Upper lobe of right lung (tissue), 1 donor: ENCODE measurements around the gene TTC33. TPM values are rescaled to one million over a fixed set of nuclear protein-coding genes. Genes with fewer than 3 reads are reported as not detected.

ENCODE experiments used
- ATAC-seq: fragments of 200-7000 bp; cut with Tn5 transposase; one replicate; pipeline ENCODE4 v1.9.1; 2020; ENCODE audit warnings: mild to moderate bottlenecking, moderate library complexity
- DNase-seq: peaks from one replicate; pipeline ENCODE4 v3.0.0-alpha.2; 2020
- H3K27ac ChIP-seq: fragments of 200-600 bp; one replicate; pipeline ENCODE4 v1.8.0; 2022
- H3K27me3 ChIP-seq: fragments of 200-600 bp; one replicate; pipeline ENCODE4 v1.8.0; 2022; ENCODE audit warnings: mild to moderate bottlenecking
- H3K36me3 ChIP-seq: fragments of 200-600 bp; one replicate; pipeline ENCODE4 v1.8.0; 2022
- H3K4me1 ChIP-seq: fragments of 200-600 bp; one replicate; pipeline ENCODE4 v1.8.0; 2022
- H3K4me3 ChIP-seq: fragments of 200-600 bp; one replicate; pipeline ENCODE4 v1.8.0; 2022; ENCODE audit warnings: mild to moderate bottlenecking
- H3K9me3 ChIP-seq: fragments of 200-600 bp; one replicate; pipeline ENCODE4 v1.8.0; 2022
- intact Hi-C: fragments of 100-400 bp; cut with DNase I; formaldehyde crosslinking; loops from one replicate; pipeline ENCODE4 v1.11.0; 2022
- total RNA-seq: library from RNA; stranded (reverse); fragmentation: NEBNext Ultra II Directional; extraction: Animal tissue kit (Norgen Biotek cat#: 25700); gene quantifications from one replicate; pipeline ENCODE4 v1.2.1, GENCODE V29; 2021
- TF ChIP-seq, protein P1 (sequence below): fragments of 200-600 bp; IDR thresholded peaks from one replicate; pipeline ENCODE4 v1.8.0; 2022; ENCODE audit warnings: antibody characterized with exemption
- donor health status: DM: no; HTN: yes; CAD: no; lungs with severe emphysema.

The TTC33 gene
- total RNA-seq, 1 donor from 2014 or later, result 16.6 TPM

DNA sequence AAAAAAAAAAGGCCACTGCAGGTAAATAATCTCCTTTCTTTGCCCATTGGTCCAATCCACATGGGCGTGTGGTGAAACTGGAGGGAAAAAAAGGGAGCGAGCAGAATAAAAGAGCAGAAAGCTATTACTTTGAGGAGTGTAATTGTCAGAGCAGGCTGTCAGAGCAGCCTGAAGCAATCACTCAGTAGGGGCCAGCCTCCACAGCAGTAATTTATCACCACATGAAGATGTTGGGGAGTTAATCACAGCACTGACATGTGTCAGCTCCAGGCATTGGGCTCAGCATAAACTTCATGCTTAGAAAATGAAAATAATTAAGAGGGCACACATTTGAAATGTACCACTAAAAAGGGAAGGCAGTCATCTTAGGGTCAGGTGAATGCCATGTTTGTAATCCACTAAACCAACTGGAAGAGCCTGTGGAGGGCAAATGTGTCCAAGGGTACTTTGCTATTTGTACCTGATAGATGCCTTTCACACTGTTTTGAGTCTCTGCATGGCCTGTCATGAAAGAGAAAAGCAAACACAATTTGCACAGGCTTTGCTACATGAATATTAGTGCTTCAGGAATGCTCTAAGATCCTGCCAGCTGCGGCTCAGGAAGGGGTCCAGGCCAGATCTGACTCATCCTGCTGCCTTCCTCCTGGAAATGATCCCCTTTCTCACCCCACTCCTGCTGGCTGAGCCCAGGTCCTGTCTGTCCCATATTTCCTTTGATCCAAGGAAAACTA, 79.0 kb downstream of the TTC33 start:
- Histone ChIP-seq H3K9me3 (no peaks in the 10 kb centered on the region), H3K36me3 (no peaks in the 10 kb centered on the region), H3K27me3 (peaks cover 8% of the 10 kb centered on the region), H3K4me1 (peaks cover 10% of the 10 kb centered on the region), H3K27ac (peak overlapping the region; percentile 76), H3K4me3 (peak overlapping the region; percentile 88)
- ATAC-seq (no peak), DNase-seq (no peak)
- intact Hi-C loops, result no loop called here
- TF ChIP-seq, protein P1, sequence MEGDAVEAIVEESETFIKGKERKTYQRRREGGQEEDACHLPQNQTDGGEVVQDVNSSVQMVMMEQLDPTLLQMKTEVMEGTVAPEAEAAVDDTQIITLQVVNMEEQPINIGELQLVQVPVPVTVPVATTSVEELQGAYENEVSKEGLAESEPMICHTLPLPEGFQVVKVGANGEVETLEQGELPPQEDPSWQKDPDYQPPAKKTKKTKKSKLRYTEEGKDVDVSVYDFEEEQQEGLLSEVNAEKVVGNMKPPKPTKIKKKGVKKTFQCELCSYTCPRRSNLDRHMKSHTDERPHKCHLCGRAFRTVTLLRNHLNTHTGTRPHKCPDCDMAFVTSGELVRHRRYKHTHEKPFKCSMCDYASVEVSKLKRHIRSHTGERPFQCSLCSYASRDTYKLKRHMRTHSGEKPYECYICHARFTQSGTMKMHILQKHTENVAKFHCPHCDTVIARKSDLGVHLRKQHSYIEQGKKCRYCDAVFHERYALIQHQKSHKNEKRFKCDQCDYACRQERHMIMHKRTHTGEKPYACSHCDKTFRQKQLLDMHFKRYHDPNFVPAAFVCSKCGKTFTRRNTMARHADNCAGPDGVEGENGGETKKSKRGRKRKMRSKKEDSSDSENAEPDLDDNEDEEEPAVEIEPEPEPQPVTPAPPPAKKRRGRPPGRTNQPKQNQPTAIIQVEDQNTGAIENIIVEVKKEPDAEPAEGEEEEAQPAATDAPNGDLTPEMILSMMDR, result no peak

DNA sequence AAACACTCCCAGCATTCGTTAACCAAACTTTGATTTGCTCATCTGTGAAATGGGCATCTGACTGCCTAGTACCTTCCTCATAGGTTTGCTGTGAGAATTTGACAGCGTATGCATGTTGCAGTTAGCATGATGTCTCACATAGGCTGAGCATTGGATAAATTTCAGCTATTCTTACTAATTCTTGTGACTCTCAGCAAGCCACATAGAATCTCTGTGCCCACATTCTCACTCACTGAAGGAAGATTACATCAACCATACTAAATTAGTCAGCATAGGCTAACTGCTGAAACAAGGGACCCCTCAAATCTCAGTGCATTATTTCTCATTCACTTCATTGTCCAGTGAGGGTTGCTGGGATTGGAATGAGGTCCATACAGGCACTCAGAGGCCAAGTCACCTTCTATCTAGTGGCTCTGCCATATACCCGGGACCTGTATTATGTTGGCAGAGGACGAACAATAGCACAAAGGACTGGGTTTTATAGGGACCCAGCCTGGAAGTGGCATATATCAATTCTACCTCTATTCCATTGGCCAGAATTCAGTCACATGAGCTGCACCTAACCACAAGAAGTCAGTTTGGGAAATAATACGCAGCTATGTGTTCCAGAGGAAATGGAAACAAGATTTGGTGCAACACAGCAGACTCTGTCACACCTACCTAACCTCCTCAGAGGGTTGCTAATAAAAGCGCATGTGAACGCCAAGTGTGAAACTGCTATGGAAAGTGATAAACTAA, 80.2 kb downstream of the TTC33 start:
- Histone ChIP-seq H3K27me3 (peaks cover 7% of the 10 kb centered on the region), H3K4me3 (no peak overlapping the region), H3K4me1 (peaks cover 10% of the 10 kb centered on the region), H3K27ac (no peak overlapping the region), H3K9me3 (no peaks in the 10 kb centered on the region), H3K36me3 (no peaks in the 10 kb centered on the region)
- no peak for ATAC-seq
- no peak for DNase-seq
- TF ChIP-seq, protein P1, result no peak
- intact Hi-C loops, result no loop called here

GRCh38 chr5:40674661-40675235, 81.0 kb downstream of the TTC33 start:
- Histone ChIP-seq H3K4me1 (peaks cover 10% of the 10 kb centered on the region), H3K36me3 (no peaks in the 10 kb centered on the region), H3K27ac (no peak overlapping the region), H3K9me3 (no peaks in the 10 kb centered on the region), H3K4me3 (no peak overlapping the region), H3K27me3 (no peaks in the 10 kb centered on the region)
- intact Hi-C loops, result no loop called here
- TF ChIP-seq, protein P1, result no peak
- DNase-seq, result no peak
- ATAC-seq, result no peak

GRCh38 chr5:40672425-40672824, 83.3 kb downstream of the TTC33 start:
- intact Hi-C loops, result no loop called here
- no peaks in the 10 kb centered on the region for H3K36me3 ChIP-seq
- H3K9me3 ChIP-seq, result no peaks in the 10 kb centered on the region
- peaks cover 10% of the 10 kb centered on the region for H3K4me1 ChIP-seq
- H3K27ac ChIP-seq, result no peak overlapping the region
- H3K4me3 ChIP-seq, result no peak overlapping the region
- no peaks in the 10 kb centered on the region for H3K27me3 ChIP-seq
- DNase-seq (no peak), ATAC-seq (peak; percentile 77)
- TF ChIP-seq, protein P1, result no peak

DNA sequence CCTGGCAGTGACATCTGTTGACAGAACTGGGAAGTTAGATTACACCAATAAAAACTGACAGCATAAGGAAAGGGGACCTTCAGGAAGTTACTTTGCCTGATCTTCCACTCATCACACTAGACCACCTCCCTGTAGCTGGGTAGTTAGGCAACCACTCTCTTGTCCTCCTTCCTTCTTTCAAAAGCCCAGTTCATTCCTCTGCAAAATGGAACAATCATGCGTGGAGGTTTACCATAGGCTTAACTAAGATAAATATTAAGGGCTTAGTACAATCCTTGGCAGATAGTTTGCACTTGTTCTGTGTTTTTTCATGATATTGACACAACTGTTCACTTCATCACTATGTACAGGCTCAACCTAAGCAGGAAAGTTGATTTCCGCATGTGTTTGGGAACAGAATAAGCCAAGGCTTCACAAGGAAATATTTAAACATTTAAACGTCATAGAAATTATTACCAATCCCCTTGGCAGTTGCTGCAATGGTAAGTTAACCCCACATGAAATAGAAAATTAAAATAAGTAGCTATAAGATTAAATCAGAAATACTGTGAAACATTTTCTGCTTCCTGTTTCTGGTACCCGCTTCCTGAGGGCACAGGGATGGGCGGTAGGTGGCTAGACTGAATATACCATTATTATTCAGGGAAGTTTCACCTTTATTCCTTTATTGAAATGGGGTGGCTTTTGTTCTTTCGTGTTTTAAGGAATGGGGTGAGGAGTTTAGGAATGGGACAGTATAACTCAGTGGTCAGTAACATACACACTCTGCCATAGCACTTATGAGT, 86.0 kb downstream of the TTC33 start:
- Histone ChIP-seq H3K27ac (no peak overlapping the region), H3K4me3 (no peak overlapping the region), H3K27me3 (no peaks in the 10 kb centered on the region), H3K9me3 (no peaks in the 10 kb centered on the region), H3K4me1 (no peaks in the 10 kb centered on the region), H3K36me3 (no peaks in the 10 kb centered on the region)
- intact Hi-C loops, result no loop called here
- TF ChIP-seq, protein P1, result no peak
- DNase-seq (no peak), ATAC-seq (peak; percentile 56)
